RWPE2 (cell line): ENCODE measurements around the gene MLLT6.

Experiments used
- ATAC-seq: fragments of 200-7000 bp; cut with Tn5 transposase; 3 replicates; pipeline ENCODE4 v1.9.1; 2021; ENCODE audit warnings: low read depth
- DNase-seq: peaks from one replicate; pipeline ENCODE4 v3.0.0-alpha.2; 2020; ENCODE audit warnings: low spot score
- H3K27ac ChIP-seq: fragments of 450-650 bp; 2 replicates; pipeline ENCODE4 v1.5.1; 2017; ENCODE audit warnings: mild to moderate bottlenecking; ENCODE audit not compliant: poor library complexity, severe bottlenecking
- H3K27me3 ChIP-seq: fragments of 250-450 bp; sonication (Bioruptor Pico); 2 replicates; pipeline ENCODE4 v1.5.1; 2021; ENCODE audit warnings: mild to moderate bottlenecking, moderate library complexity; ENCODE audit not compliant: insufficient read depth, poor library complexity, severe bottlenecking
- H3K36me3 ChIP-seq: fragments of 250-450 bp; sonication (Bioruptor Pico); 2 replicates; pipeline ENCODE4 v1.5.1; 2020; ENCODE audit warnings: low read depth, mild to moderate bottlenecking, moderate library complexity
- H3K4me1 ChIP-seq: fragments of 250-450 bp; sonication (Bioruptor Pico); 2 replicates; pipeline ENCODE4 v1.5.1; 2021; ENCODE audit warnings: mild to moderate bottlenecking, moderate library complexity; ENCODE audit not compliant: insufficient read depth, poor library complexity, severe bottlenecking
- H3K4me3 ChIP-seq: fragments of 250-450 bp; sonication (Bioruptor Pico); 2 replicates; pipeline ENCODE4 v1.5.1; 2021; ENCODE audit warnings: mild to moderate bottlenecking, moderate library complexity; ENCODE audit not compliant: severe bottlenecking
- H3K9me3 ChIP-seq: fragments of 250-450 bp; sonication (Bioruptor Pico); 2 replicates; pipeline ENCODE4 v1.5.1; 2021; ENCODE audit warnings: mild to moderate bottlenecking, moderate library complexity; ENCODE audit not compliant: severe bottlenecking
- CTCF ChIP-seq: fragments of 450-650 bp; IDR thresholded peaks from one replicate; pipeline ENCODE4 v1.5.1; 2017; ENCODE audit warnings: mild to moderate bottlenecking, moderate library complexity; ENCODE audit not compliant: poor library complexity, severe bottlenecking

MLLT6 gene

GRCh38 chr17:38766341-38766740, 61.3 kb downstream of the MLLT6 start:
- Histone ChIP-seq H3K4me1 (no peaks in the 10 kb centered on the region), H3K36me3 (peaks cover 84% of the 10 kb centered on the region), H3K27me3 (no peaks in the 10 kb centered on the region), H3K9me3 (no peaks in the 10 kb centered on the region), H3K27ac (no peak overlapping the region), H3K4me3 (no peak overlapping the region)
- ATAC-seq (no peak), DNase-seq (no peak)
- TF ChIP-seq CTCF = no peak

GRCh38 chr17:38768417-38768816, 63.3 kb downstream of the MLLT6 start:
- DNase-seq (no peak), ATAC-seq (no peak)
- Histone ChIP-seq H3K27me3 (no peaks in the 10 kb centered on the region), H3K4me1 (no peaks in the 10 kb centered on the region), H3K27ac (no peak overlapping the region), H3K36me3 (peaks cover 85% of the 10 kb centered on the region), H3K9me3 (no peaks in the 10 kb centered on the region), H3K4me3 (no peak overlapping the region)
- no peak for TF ChIP-seq CTCF

GRCh38 chr17:38773258-38773657, 68.2 kb downstream of the MLLT6 start:
- ATAC-seq (no peak), DNase-seq (no peak)
- Histone ChIP-seq H3K4me3 (no peak overlapping the region), H3K9me3 (no peaks in the 10 kb centered on the region), H3K27me3 (no peaks in the 10 kb centered on the region), H3K27ac (no peak overlapping the region), H3K4me1 (no peaks in the 10 kb centered on the region), H3K36me3 (peaks cover 91% of the 10 kb centered on the region)
- TF ChIP-seq CTCF = no peak

- DNase-seq = no peak
- Histone ChIP-seq H3K27me3 (no peaks in the 10 kb centered on the region), H3K4me3 (no peak overlapping the region), H3K36me3 (peaks cover 89% of the 10 kb centered on the region), H3K4me1 (no peaks in the 10 kb centered on the region), H3K9me3 (no peaks in the 10 kb centered on the region), H3K27ac (no peak overlapping the region)
- no peak for TF ChIP-seq CTCF
- no peak for ATAC-seq
These were observed 72.7 kb downstream of the MLLT6 start for GRCh38 chr17:38777641-38778250.
